Naive thymus-derived CD4-positive, alpha-beta T cell (primary cell): Measurements from ENCODE around the gene REC8. TPM values are rescaled to one million over a fixed set of nuclear protein-coding genes. Genes with fewer than 3 reads are reported as not detected.
"Not testable (repeated sequence)": the region's sequence is repeated elsewhere in the genome, so short reads cannot be mapped to it uniquely, and the experiment has no call there.

Source experiments
- ATAC-seq: fragments of 150-1000 bp; cut with Tn5 transposase; 2 replicates; pipeline ENCODE4 v1.10.0; 2021; ENCODE audit warnings: mild to moderate bottlenecking, moderate library complexity
- CTCF ChIA-PET: fragments of 350-600 bp; sonication (Branson Sonifier 250); formaldehyde crosslinking; loops from one replicate; lab custom pipeline; 2021; ENCODE audit warnings: antibody characterized with exemption; lab: Charles Lee
- POLR2A ChIA-PET: fragments of 350-600 bp; sonication (Branson Sonifier 250); formaldehyde crosslinking; loops from one replicate; lab custom pipeline; 2021; ENCODE audit warnings: antibody characterized with exemption, inconsistent platforms; lab: Charles Lee
- DNase-seq, 9 donors: peaks; one replicate each; pipeline versions ENCODE4 v3.0.0 to v3.0.0-alpha.2; 2020 to 2022; ENCODE audit warnings: mixed read lengths in 1 of 9
- H3K27ac ChIP-seq: one replicate; pipeline ENCODE4 v1.7.0; 2013; ENCODE audit warnings: mild to moderate bottlenecking, low read depth, low read length, moderate library complexity
- H3K27me3 ChIP-seq, 2 donors: one replicate each; pipeline ENCODE4 v1.7.0; 2013; ENCODE audit warnings: low read length in 2 of 2, mild to moderate bottlenecking in 2 of 2, moderate library complexity in 2 of 2; ENCODE audit not compliant: control insufficient read depth in 2 of 2, insufficient read depth in 2 of 2
- H3K36me3 ChIP-seq, 3 experiments: 1 replicate in 2 of 3; 2 replicates in 1 of 3; pipeline ENCODE4 v1.7.0; 2013; ENCODE audit warnings: low read length in 3 of 3, mild to moderate bottlenecking in 3 of 3, moderate library complexity in 1 of 3; ENCODE audit not compliant: insufficient read depth in 3 of 3, control insufficient read depth in 2 of 3
- H3K4me1 ChIP-seq, 2 donors: one replicate each; pipeline ENCODE4 v1.7.0; 2013; ENCODE audit warnings: low read length in 2 of 2, mild to moderate bottlenecking in 2 of 2, moderate library complexity in 1 of 2; ENCODE audit not compliant: control insufficient read depth in 2 of 2, insufficient read depth in 2 of 2
- H3K4me3 ChIP-seq: 2 replicates; pipeline ENCODE4 v1.7.0; 2013; ENCODE audit warnings: mild to moderate bottlenecking, low read length
- H3K9me3 ChIP-seq, 3 experiments: 1 replicate in 2 of 3; 2 replicates in 1 of 3; pipeline ENCODE4 v1.7.0; 2013; ENCODE audit warnings: low read length in 3 of 3; ENCODE audit not compliant: control insufficient read depth in 2 of 3
- H3K27ac Mint-ChIP-seq, 9 donors: one replicate each; pipeline ENCODE4 v1.8.0; 2020 to 2022; ENCODE audit warnings: mixed read lengths in 9 of 9, mild to moderate bottlenecking in 8 of 9, moderate library complexity in 5 of 9, inconsistent platforms in 2 of 9
- H3K27me3 Mint-ChIP-seq, 5 donors: one replicate each; pipeline ENCODE4 v1.8.0; 2021 to 2022; ENCODE audit warnings: mixed read lengths in 5 of 5, mild to moderate bottlenecking in 1 of 5
- H3K36me3 Mint-ChIP-seq, 5 donors: one replicate each; pipeline ENCODE4 v1.8.0; 2020 to 2022; ENCODE audit warnings: mixed read lengths in 5 of 5, mild to moderate bottlenecking in 3 of 5, inconsistent platforms in 1 of 5
- H3K4me1 Mint-ChIP-seq, 7 donors: one replicate each; pipeline ENCODE4 v1.8.0; 2020 to 2022; ENCODE audit warnings: mixed read lengths in 7 of 7, mild to moderate bottlenecking in 3 of 7, inconsistent platforms in 1 of 7
- H3K4me3 Mint-ChIP-seq, 10 donors: one replicate each; pipeline ENCODE4 v1.8.0; 2020 to 2022; ENCODE audit warnings: mild to moderate bottlenecking in 10 of 10, mixed read lengths in 10 of 10, moderate library complexity in 6 of 10, inconsistent platforms in 2 of 10
- H3K9me3 Mint-ChIP-seq, 11 donors: one replicate each; pipeline ENCODE4 v1.8.0; 2020 to 2022; ENCODE audit warnings: mixed read lengths in 11 of 11, mild to moderate bottlenecking in 4 of 11, inconsistent platforms in 1 of 11, moderate library complexity in 1 of 11
- intact Hi-C, 2 donors: fragments of 100-400 bp; cut with micrococcal nuclease; formaldehyde crosslinking; loops; one replicate each; pipeline ENCODE4 v1.15.1; 2023
- polyA plus RNA-seq, 2 donors: library from polyadenylated mRNA; unstranded; fragments of 300-500 nt; fragmentation: Illumina TruSeq; gene quantifications; one replicate each; pipeline ENCODE4 v1.2.3, GENCODE V29; 2021
- total RNA-seq, 6 experiments: library from RNA in 5 of 6; stranded (reverse) in 5 of 6; gene quantifications; 1 replicate in 5 of 6; 2 replicates in 1 of 6; pipeline ENCODE4 v1.2.3 and lab custom pipeline; 2021 to 2026

Gene REC8
- total and polyA plus RNA-seq, 7 experiments from 2014 or later: 4.4 to 80.5 (median 23.3) TPM

GRCh38 chr14:24203249-24203886 is 31.5 kb downstream of the REC8 start:
- CTCF ChIA-PET: interaction anchor here (0.7 to 1.1 kb wide), 2 partner anchors 9 to 129 kb away, joined by 3 to 4 read pairs; no protein-coding TSS in a partner anchor
- not testable (repeated sequence) for DNase-seq

GRCh38 chr14:24204163-24205146 is 32.6 kb downstream of the REC8 start:
- H3K4me1 Mint-ChIP-seq: peaks cover 18 to 51% (median 34%) of the 10 kb centered on the region in 7 donors
- no peaks in the 10 kb centered on the region for H3K27me3 ChIP-seq
- H3K4me3 ChIP-seq: no peak overlapping the region
- H3K27ac Mint-ChIP-seq: peak overlapping the region in 4 of 9 donors; percentile 2 to 20 (median 12)
- H3K9me3 Mint-ChIP-seq: peaks cover 0 to 15% (median 3%) of the 10 kb centered on the region in 11 donors
- no peaks in the 10 kb centered on the region for H3K9me3 ChIP-seq
- no peak overlapping the region for H3K4me3 Mint-ChIP-seq
- H3K27me3 Mint-ChIP-seq: no peaks in the 10 kb centered on the region
- no peak for ATAC-seq
- intact Hi-C loops: no loop called here
- no peak overlapping the region for H3K27ac ChIP-seq
- H3K36me3 ChIP-seq: peaks cover 2 to 43% (median 9%) of the 10 kb centered on the region in 3 experiments
- CTCF ChIA-PET: interaction anchor here (1.7 kb wide), 1 partner anchor 43 kb away, joined by 4 read pairs; the partner anchor contains the start of gene IRF9
- no peaks in the 10 kb centered on the region for H3K4me1 ChIP-seq
- POLR2A ChIA-PET: interaction anchor here (1.0 to 7.2 kb wide), 3 partner anchors 10 to 44 kb away, joined by 3 to 47 read pairs (median 4); partner anchors contain the start of genes IRF9, REC8 and TM9SF1
- no peak for DNase-seq
- H3K36me3 Mint-ChIP-seq: peaks cover 6 to 58% (median 45%) of the 10 kb centered on the region in 5 donors

More at GRCh38 chr14:24203249-24203886, 31.5 kb downstream of the REC8 start:
- ATAC-seq, H3K4me3 Mint-ChIP-seq, H3K9me3 ChIP-seq, H3K27me3 Mint-ChIP-seq, H3K4me1 ChIP-seq, H3K27me3 ChIP-seq, H3K27ac ChIP-seq, intact Hi-C loops, H3K4me3 ChIP-seq: not testable (repeated sequence)
- peaks cover 0 to 15% (median 3%) of the 10 kb centered on the region in 11 donors for H3K9me3 Mint-ChIP-seq
- H3K36me3 ChIP-seq: peaks cover 0 to 34% (median 3%) of the 10 kb centered on the region in 3 experiments
- peaks cover 25 to 58% (median 45%) of the 10 kb centered on the region in 7 donors for H3K4me1 Mint-ChIP-seq
- POLR2A ChIA-PET: interaction anchor here (0.6 to 7.2 kb wide), 2 partner anchors 8 to 83 kb away, joined by 3 to 47 read pairs; partner anchors contain the start of gene TM9SF1
- peak overlapping the region in 2 of 9 donors; percentile 54 to 64 for H3K27ac Mint-ChIP-seq
- H3K36me3 Mint-ChIP-seq: peaks cover 6 to 64% (median 46%) of the 10 kb centered on the region in 5 donors

GRCh38 chr14:24206260-24207103 is 34.6 kb downstream of the REC8 start:
- Histone ChIP-seq H3K9me3 (no peaks in the 10 kb centered on the region), H3K27ac (no peak overlapping the region), H3K27me3 (no peaks in the 10 kb centered on the region), H3K4me3 (no peak overlapping the region), H3K4me1 (peaks cover 4% of the 10 kb centered on the region in 2 donors), H3K36me3 (peaks cover 8 to 58% (median 21%) of the 10 kb centered on the region in 3 experiments)
- Mint-ChIP-seq H3K27ac (peak overlapping the region in 5 of 9 donors; percentile 6 to 57 (median 32)), H3K9me3 (peaks cover 0 to 13% (median 3%) of the 10 kb centered on the region in 11 donors), H3K36me3 (peaks cover 15 to 69% (median 51%) of the 10 kb centered on the region in 5 donors), H3K4me1 (peaks cover 25 to 60% (median 43%) of the 10 kb centered on the region in 7 donors), H3K4me3 (no peak overlapping the region), H3K27me3 (no peaks in the 10 kb centered on the region)
- intact Hi-C loops: no loop called here
- no peak for DNase-seq
- CTCF ChIA-PET: interaction anchor here (0.5 to 2.7 kb wide), 5 partner anchors 11 to 107 kb away, joined by 3 to 6 read pairs (median 4); partner anchors contain the start of genes IRF9 and TM9SF1
- ATAC-seq: no peak
- POLR2A ChIA-PET: interaction anchor here (0.7 to 7.2 kb wide), 6 partner anchors 9 to 230 kb away, joined by 3 to 47 read pairs (median 4); partner anchors contain the start of genes IRF9, MDP1 and TM9SF1

DNA sequence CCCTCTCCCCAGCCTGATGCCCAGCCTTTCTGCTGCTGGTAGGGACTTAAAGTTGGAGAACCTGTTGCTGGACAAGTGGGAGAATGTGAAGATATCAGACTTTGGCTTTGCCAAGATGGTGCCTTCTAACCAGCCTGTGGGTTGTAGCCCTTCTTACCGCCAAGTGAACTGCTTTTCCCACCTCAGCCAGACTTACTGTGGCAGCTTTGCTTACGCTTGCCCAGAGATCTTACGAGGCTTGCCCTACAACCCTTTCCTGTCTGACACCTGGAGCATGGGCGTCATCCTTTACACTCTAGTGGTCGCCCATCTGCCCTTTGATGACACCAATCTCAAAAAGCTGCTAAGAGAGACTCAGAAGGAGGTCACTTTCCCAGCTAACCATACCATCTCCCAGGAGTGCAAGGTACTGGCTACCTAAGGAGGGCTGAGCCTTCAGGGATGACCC is 35.2 kb downstream of the REC8 start:
- DNase-seq (no peak), ATAC-seq (peak; percentile 37)
- Mint-ChIP-seq H3K27ac (peak overlapping the region in 6 of 9 donors; percentile 10 to 57 (median 32)), H3K4me1 (peaks cover 26 to 62% (median 47%) of the 10 kb centered on the region in 7 donors), H3K27me3 (no peaks in the 10 kb centered on the region), H3K36me3 (peaks cover 18 to 65% (median 46%) of the 10 kb centered on the region in 5 donors), H3K4me3 (no peak overlapping the region), H3K9me3 (peaks cover 0 to 8% (median 3%) of the 10 kb centered on the region in 11 donors)
- Histone ChIP-seq H3K4me1 (peaks cover 8 to 10% of the 10 kb centered on the region in 2 donors), H3K36me3 (peaks cover 8 to 59% (median 21%) of the 10 kb centered on the region in 3 experiments), H3K27ac (no peak overlapping the region), H3K4me3 (no peak overlapping the region), H3K9me3 (no peaks in the 10 kb centered on the region), H3K27me3 (no peaks in the 10 kb centered on the region)
- CTCF ChIA-PET: interaction anchor here (0.6 to 2.7 kb wide), 2 partner anchors 11 to 35 kb away, joined by 3 to 6 read pairs; partner anchors contain the start of genes TINF2 and TM9SF1
- POLR2A ChIA-PET: interaction anchor here (1.0 to 7.2 kb wide), 5 partner anchors 9 to 83 kb away, joined by 3 to 47 read pairs (median 4); partner anchors contain the start of genes MDP1, RABGGTA and TM9SF1
- intact Hi-C loops: no loop called here

DNA sequence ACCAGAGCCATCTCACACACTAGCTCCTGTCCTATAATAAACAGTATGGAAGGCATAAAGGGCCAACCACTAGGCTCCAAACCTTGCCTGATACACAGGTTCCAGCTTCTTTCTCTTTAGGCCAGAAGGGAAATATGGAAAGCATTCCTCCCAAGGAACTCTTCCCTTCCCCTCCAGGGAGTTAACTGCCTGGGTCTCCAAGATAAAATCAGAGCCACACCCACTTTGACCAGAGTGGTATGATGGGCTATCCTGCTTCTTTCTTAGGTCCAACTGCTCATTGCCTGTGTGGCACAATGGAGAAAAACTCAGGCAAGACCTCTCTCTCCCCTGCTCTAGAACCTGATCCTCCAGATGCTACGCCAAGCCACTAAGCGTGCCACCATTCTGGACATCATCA is 35.7 kb downstream of the REC8 start:
- H3K27ac ChIP-seq: no peak overlapping the region
- H3K36me3 ChIP-seq: peaks cover 8 to 59% (median 21%) of the 10 kb centered on the region in 3 experiments
- Mint-ChIP-seq H3K4me3 (no peak overlapping the region), H3K27ac (peak overlapping the region in 4 of 9 donors; percentile 25 to 53 (median 39)), H3K27me3 (no peaks in the 10 kb centered on the region), H3K4me1 (peaks cover 26 to 65% (median 48%) of the 10 kb centered on the region in 7 donors), H3K9me3 (peaks cover 0 to 6% (median 3%) of the 10 kb centered on the region in 11 donors), H3K36me3 (peaks cover 18 to 60% (median 42%) of the 10 kb centered on the region in 5 donors)
- H3K4me1 ChIP-seq: peaks cover 13 to 14% of the 10 kb centered on the region in 2 donors
- POLR2A ChIA-PET: interaction anchor here (0.6 to 7.2 kb wide), 6 partner anchors 8 to 83 kb away, joined by 3 to 47 read pairs (median 4); partner anchors contain the start of genes MDP1, RABGGTA and TM9SF1
- DNase-seq: no peak
- no peaks in the 10 kb centered on the region for H3K27me3 ChIP-seq
- H3K9me3 ChIP-seq: no peaks in the 10 kb centered on the region
- no peak for ATAC-seq
- no peak overlapping the region for H3K4me3 ChIP-seq
- intact Hi-C loops: no loop called here
- CTCF ChIA-PET: interaction anchor here (0.6 to 2.7 kb wide), 2 partner anchors 12 to 35 kb away, joined by 3 to 6 read pairs; partner anchors contain the start of genes TINF2 and TM9SF1
